OCI-LY3 (cell line): Measurements from ENCODE around the gene FAM184B.

Experiments
- H2AFZ ChIP-seq: fragments of 200-600, 300-600 bp; shearing (Covaris generic); 2 replicates; pipeline ENCODE4 v1.6.0; 2014; ENCODE audit warnings: antibody characterized with exemption, low read depth, low read length
- H3K27ac ChIP-seq: fragments of 200-600, 300-600 bp; sonication (generic); 2 replicates; pipeline ENCODE4 v1.5.1; 2014; ENCODE audit warnings: mild to moderate bottlenecking, low read length, moderate library complexity, mixed read lengths
- H3K27me3 ChIP-seq: fragments of 200-600, 300-600 bp; sonication (generic); 2 replicates; pipeline ENCODE4 v1.6.1; 2014; ENCODE audit warnings: low read depth, low read length, mixed read lengths
- H3K36me3 ChIP-seq: fragments of 200-600, 300-600 bp; sonication (generic); replicated peaks from 2 replicates; pipeline ENCODE3; 2014; ENCODE audit warnings: low read depth, low read length, mixed read lengths
- H3K4me1 ChIP-seq: fragments of 300-600, 200-600 bp; sonication (generic); 2 replicates; pipeline ENCODE4 v1.6.1; 2014; ENCODE audit warnings: low read length, mixed read lengths
- H3K4me2 ChIP-seq: fragments of 200-600, 300-600 bp; sonication (generic); 2 replicates; pipeline ENCODE4 v1.6.1; 2014; ENCODE audit warnings: low read length, mixed read lengths
- H3K4me3 ChIP-seq: fragments of 300-600, 200-600 bp; sonication (generic); 2 replicates; pipeline ENCODE4 v1.5.1; 2014; ENCODE audit warnings: antibody characterized with exemption, mild to moderate bottlenecking, low read length, moderate library complexity
- H3K79me2 ChIP-seq: fragments of 300-600, 200-600 bp; shearing (Covaris generic); 2 replicates; pipeline ENCODE4 v1.6.1; 2014; ENCODE audit warnings: mild to moderate bottlenecking, low read length, mixed read lengths
- H3K9ac ChIP-seq: fragments of 300-600, 200-600 bp; shearing (Covaris generic); 2 replicates; pipeline ENCODE4 v1.6.0; 2014; ENCODE audit warnings: mild to moderate bottlenecking, low read length, moderate library complexity
- H3K9me3 ChIP-seq: fragments of 200-600, 300-600 bp; shearing (Covaris generic); 2 replicates; pipeline ENCODE4 v1.6.1; 2014; ENCODE audit warnings: low read length, mixed read lengths; ENCODE audit not compliant: insufficient read depth
- H4K20me1 ChIP-seq: fragments of 200-600, 300-600 bp; sonication (generic); 2 replicates; pipeline ENCODE4 v1.6.1; 2016; ENCODE audit warnings: low read length, mixed read lengths; ENCODE audit not compliant: insufficient read depth
- CTCF ChIP-seq: fragments of 200-600, 300-600 bp; sonication (generic); IDR thresholded peaks from 2 replicates; pipeline ENCODE4 v1.5.1; 2014; ENCODE audit warnings: antibody characterized with exemption, low read length, low read depth
- EZH2phosphoT487 ChIP-seq: fragments of 200-600 bp; shearing (Covaris generic); IDR thresholded peaks from 2 replicates; pipeline ENCODE4 v1.6.1; 2018; ENCODE audit warnings: antibody characterized with exemption, mixed run types, low read depth

FAM184B gene

GRCh38 chr4:17636341-17636695 is 145.1 kb downstream of the FAM184B start:
- Histone ChIP-seq H3K27me3 (no peaks in the 10 kb centered on the region), H3K27ac (no peak overlapping the region), H3K9me3 (no peaks in the 10 kb centered on the region), H3K4me3 (no peak overlapping the region), H3K4me1 (no peaks in the 10 kb centered on the region), H2AFZ (no peak overlapping the region), H4K20me1 (no peaks in the 10 kb centered on the region), H3K36me3 (peaks cover 39% of the 10 kb centered on the region), H3K4me2 (no peak overlapping the region), H3K79me2 (no peaks in the 10 kb centered on the region), H3K9ac (no peak overlapping the region)
- TF ChIP-seq EZH2phosphoT487, result no peak
- no peak for TF ChIP-seq CTCF

- H3K4me2 ChIP-seq, result no peak overlapping the region
- 0 out of 2 replicates have a peak, but pooled peaks cover 4% of the 10 kb centered on the region for H4K20me1 ChIP-seq
- H3K9me3 ChIP-seq, result no peaks in the 10 kb centered on the region
- H3K9ac ChIP-seq, result no peak overlapping the region
- H3K4me3 ChIP-seq, result no peak overlapping the region
- peaks cover 46% of the 10 kb centered on the region for H3K36me3 ChIP-seq
- no peaks in the 10 kb centered on the region for H3K4me1 ChIP-seq
- no peak overlapping the region for H3K27ac ChIP-seq
- no peak overlapping the region for H2AFZ ChIP-seq
- H3K27me3 ChIP-seq, result no peaks in the 10 kb centered on the region
- TF ChIP-seq CTCF (no peak), EZH2phosphoT487 (no peak)
- no peaks in the 10 kb centered on the region for H3K79me2 ChIP-seq
These were observed 146.4 kb downstream of the FAM184B start for GRCh38 chr4:17635056-17635455.

- no peak overlapping the region for H3K4me2 ChIP-seq
- no peaks in the 10 kb centered on the region for H3K9me3 ChIP-seq
- peaks cover 57% of the 10 kb centered on the region for H3K36me3 ChIP-seq
- H3K79me2 ChIP-seq, result peaks cover 2% of the 10 kb centered on the region; the same call in 1 of the 2 replicates
- no peak overlapping the region for H3K4me3 ChIP-seq
- H2AFZ ChIP-seq, result no peak overlapping the region
- no peaks in the 10 kb centered on the region for H3K4me1 ChIP-seq
- no peak overlapping the region for H3K27ac ChIP-seq
- TF ChIP-seq EZH2phosphoT487 (no peak), CTCF (no peak)
- H4K20me1 ChIP-seq, result 0 out of 2 replicates have a peak, but pooled peaks cover 4% of the 10 kb centered on the region
- no peaks in the 10 kb centered on the region for H3K27me3 ChIP-seq
- no peak overlapping the region for H3K9ac ChIP-seq
These were observed 147.8 kb downstream of the FAM184B start for GRCh38 chr4:17633600-17633999.

GRCh38 chr4:17630228-17630627 is 151.2 kb downstream of the FAM184B start:
- H3K27ac ChIP-seq, result no peak overlapping the region
- peaks cover 5% of the 10 kb centered on the region; the same call in 1 of the 2 replicates for H3K79me2 ChIP-seq
- H2AFZ ChIP-seq, result no peak overlapping the region
- no peak overlapping the region for H3K4me3 ChIP-seq
- H3K4me1 ChIP-seq, result no peaks in the 10 kb centered on the region
- no peaks in the 10 kb centered on the region for H3K27me3 ChIP-seq
- H3K4me2 ChIP-seq, result no peak overlapping the region
- no peaks in the 10 kb centered on the region for H3K9me3 ChIP-seq
- no peak overlapping the region for H3K9ac ChIP-seq
- no peak for TF ChIP-seq EZH2phosphoT487
- TF ChIP-seq CTCF, result no peak
- H4K20me1 ChIP-seq, result 0 out of 2 replicates have a peak, but pooled peaks cover 4% of the 10 kb centered on the region
- H3K36me3 ChIP-seq, result peaks cover 73% of the 10 kb centered on the region
